Measurements from ENCODE around the gene NET1.

GRCh38 chr10:5390607-5391205, 21.7 kb upstream of the NET1 start:
- TF ChIP-seq CTCF (IDR thresholded peaks at IDR 0.05; ENCODE audit: low read depth, low read length) (no peak), EZH2phosphoT487 (IDR thresholded peaks at IDR 0.05; ENCODE audit: low read depth) (no peak)
